Bronchial epithelial cell (primary cell): ENCODE results near the gene SLC39A11. TPM values are rescaled to one million over a fixed set of nuclear protein-coding genes. Genes with fewer than 3 reads are reported as not detected.
"Not testable (repeated sequence)": the region's sequence is repeated elsewhere in the genome, so short reads cannot be mapped to it uniquely, and the experiment has no call there.

Experiments used
- DNase-seq: peaks from one replicate; pipeline ENCODE4 v3.0.0-alpha.2; 2010; ENCODE audit warnings: low read depth
- FAIRE-seq: peaks from 2 replicates; lab custom pipeline; 2011; peaks lifted over from hg19 to GRCh38; lab: Jason Lieb, UNC
- H3K27me3 ChIP-seq: 2 replicates; pipeline ENCODE4 v1.5.1; 2011; ENCODE audit warnings: low read length; ENCODE audit not compliant: control insufficient read depth, insufficient read depth
- H3K36me3 ChIP-seq: 2 replicates; pipeline ENCODE4 v1.5.1; 2011; ENCODE audit warnings: low read length; ENCODE audit not compliant: control insufficient read depth, insufficient read depth
- H3K4me3 ChIP-seq: 2 replicates; pipeline ENCODE4 v1.5.1; 2011; ENCODE audit warnings: mild to moderate bottlenecking, low read depth, low read length, control low read depth
- CTCF ChIP-seq: IDR thresholded peaks from 2 replicates; pipeline ENCODE4 v1.5.1; 2011; ENCODE audit warnings: mild to moderate bottlenecking, moderate library complexity, low read length, control low read depth, inconsistent platforms; ENCODE audit not compliant: insufficient read depth, severe bottlenecking
- total RNA-seq: library from RNA; depleted of rRNA; stranded (reverse); fragments of >200 nt; gene quantifications from 2 replicates; pipeline ENCODE4 v1.2.1, GENCODE V29; 2014

Gene SLC39A11
- total RNA-seq, 1 donor from 2014 or later, result 23.4 TPM

DNA sequence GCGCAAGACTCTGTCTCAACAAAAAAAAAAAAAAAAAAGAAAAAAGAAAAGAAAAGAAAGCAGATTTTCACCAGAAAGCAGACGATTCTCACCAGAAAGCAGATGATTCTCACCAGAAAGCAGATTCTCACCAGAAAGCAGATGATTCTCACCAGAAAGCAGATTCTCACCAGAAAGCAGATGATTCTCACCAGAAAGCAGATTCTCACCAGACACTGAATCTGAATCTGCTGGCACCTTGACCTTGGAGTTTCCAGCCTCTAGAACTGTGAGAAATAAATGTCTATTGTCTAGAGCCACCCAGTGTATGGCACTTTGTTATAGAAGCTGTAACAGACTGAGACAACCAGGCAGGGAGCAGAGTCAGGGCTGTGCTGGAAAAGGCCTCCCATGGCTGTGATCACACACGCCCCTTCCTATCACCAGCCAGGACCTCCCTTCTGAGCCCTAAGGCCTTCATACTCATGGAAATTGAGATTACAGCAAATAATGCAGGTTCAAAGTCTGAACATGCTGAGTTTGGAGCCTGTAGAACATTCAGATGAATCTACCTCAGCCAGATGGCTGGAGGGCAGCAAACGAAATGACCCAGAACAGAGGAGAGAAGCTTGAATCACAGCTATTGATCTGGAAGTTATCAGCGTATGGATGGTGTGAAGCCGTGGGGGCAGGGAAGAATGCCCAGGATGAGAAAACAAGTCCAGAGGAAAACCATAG is 309.3 kb downstream of the SLC39A11 start:
- DNase-seq (peak; percentile 4), FAIRE-seq (no peak)
- Histone ChIP-seq H3K36me3 (no peaks in the 10 kb centered on the region), H3K4me3 (no peak overlapping the region), H3K27me3 (no peaks in the 10 kb centered on the region)
- no peak for TF ChIP-seq CTCF

DNA sequence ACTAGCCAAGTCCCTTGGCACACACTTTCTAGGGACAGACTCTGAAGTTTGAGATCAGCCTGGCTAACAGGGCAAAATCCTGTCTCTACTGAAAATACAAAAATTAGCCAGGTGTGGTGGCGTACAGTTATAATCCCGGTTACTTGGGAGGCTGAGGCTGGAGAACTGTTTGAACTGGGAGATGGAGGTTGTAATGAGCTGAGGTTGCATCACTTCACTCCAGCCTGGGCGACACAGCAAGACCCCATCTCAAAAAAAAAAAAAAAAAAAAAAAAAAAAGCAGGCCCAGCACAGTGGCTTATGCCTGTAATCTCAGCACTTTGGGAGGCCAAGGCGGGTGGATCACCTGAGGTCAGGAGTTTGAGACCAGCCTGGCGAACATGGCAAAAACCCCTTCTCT is 310.1 kb downstream of the SLC39A11 start:
- not testable (repeated sequence) for FAIRE-seq, DNase-seq, H3K4me3 ChIP-seq, H3K36me3 ChIP-seq, H3K27me3 ChIP-seq

DNA sequence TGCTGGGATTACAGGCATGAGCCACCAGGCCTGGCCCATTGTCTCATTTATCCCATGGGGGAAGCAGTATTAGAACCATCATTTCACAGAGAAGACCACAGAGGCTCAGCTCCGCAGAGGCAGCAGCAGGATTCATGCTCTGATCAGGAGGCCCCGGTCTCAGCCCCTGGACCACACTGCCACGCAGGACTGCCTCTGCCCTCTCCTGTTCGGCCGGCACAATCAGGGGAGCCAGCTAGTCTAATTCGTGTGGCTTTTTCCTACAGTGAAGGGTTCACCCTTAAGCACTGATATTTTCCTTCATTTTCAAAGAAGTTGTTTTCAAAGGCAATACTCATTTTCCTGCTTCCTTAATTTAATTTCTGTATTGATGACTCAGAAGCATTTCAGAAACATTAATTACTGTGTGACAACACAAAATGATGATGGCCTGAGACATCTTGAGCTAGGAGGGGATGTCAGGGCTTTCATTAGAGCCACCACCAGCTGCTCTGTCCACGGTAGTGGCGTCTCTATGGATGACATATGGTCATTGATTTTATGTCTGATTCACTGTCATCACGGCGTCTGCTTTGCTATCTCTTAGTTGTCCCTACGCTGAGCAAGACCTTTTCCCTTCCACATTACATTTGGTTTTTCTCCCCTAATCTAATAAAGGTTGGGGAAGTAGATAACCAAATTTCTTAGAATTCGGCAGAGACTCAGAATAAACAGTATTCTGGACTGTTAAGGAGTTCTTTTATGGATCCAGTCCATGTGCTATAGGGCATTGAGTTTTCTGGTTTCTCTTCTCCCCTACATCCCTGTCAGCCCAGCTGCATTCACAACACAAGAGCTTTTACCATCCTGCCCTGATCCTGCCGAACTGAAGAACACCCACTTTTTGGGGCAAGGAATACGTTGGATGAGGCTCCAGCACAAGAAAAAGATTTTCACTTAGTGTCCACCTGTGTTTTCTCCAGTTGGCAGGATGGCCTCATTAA is 314.0 kb downstream of the SLC39A11 start:
- no peak for TF ChIP-seq CTCF
- no peak for DNase-seq
- no peaks in the 10 kb centered on the region for H3K27me3 ChIP-seq
- no peak overlapping the region for H3K4me3 ChIP-seq
- FAIRE-seq, result no peak
- H3K36me3 ChIP-seq, result no peaks in the 10 kb centered on the region

DNA sequence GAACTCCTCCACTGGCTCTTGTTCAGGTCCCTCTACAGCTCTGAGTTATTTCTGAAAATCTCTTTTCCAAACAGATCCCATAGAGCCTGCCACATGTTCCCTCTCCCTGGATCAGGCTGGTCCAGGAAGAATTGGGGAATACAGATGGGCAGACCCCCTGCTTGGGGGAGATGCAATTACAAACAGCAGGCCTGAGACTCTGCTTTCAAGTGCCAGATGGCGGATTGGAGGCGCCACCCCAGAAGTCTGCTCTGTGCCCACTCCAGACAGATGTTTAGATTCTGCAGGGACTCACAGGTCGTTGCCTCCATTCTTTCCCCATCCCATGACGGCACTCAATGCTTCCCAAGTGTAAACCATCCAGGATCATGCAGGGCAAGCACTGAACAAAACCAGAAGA is 316.6 kb downstream of the SLC39A11 start:
- TF ChIP-seq CTCF, result no peak
- H3K36me3 ChIP-seq, result no peaks in the 10 kb centered on the region
- no peak overlapping the region for H3K4me3 ChIP-seq
- no peak for FAIRE-seq
- no peaks in the 10 kb centered on the region for H3K27me3 ChIP-seq
- no peak for DNase-seq

DNA sequence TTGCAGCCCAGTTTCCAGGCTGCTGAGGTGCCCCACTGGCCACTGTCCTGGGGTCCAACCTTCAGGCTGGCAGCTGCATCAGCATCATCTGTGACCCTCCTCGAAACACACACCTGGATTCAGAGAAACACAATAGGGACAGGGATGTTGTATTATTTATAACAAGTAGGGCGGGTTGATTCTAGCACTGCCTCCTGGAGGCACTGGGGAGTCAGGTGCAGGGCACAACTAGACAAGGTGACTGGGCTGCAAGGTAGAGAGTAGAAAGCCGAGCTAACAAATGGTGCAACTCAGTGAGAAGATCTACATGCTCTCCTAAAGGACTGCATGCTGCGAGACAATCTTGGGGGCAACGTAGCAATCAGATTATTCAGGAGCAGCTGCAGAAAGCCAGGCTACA is 317.3 kb downstream of the SLC39A11 start:
- Histone ChIP-seq H3K36me3 (no peaks in the 10 kb centered on the region), H3K27me3 (no peaks in the 10 kb centered on the region), H3K4me3 (no peak overlapping the region)
- TF ChIP-seq CTCF, result no peak
- no peak for FAIRE-seq
- DNase-seq, result no peak

GRCh38 chr17:72774236-72774635 is 318.3 kb downstream of the SLC39A11 start:
- DNase-seq (no peak), FAIRE-seq (no peak)
- H3K27me3 ChIP-seq, result no peaks in the 10 kb centered on the region
- no peak overlapping the region for H3K4me3 ChIP-seq
- TF ChIP-seq CTCF, result no peak
- H3K36me3 ChIP-seq, result no peaks in the 10 kb centered on the region

DNA sequence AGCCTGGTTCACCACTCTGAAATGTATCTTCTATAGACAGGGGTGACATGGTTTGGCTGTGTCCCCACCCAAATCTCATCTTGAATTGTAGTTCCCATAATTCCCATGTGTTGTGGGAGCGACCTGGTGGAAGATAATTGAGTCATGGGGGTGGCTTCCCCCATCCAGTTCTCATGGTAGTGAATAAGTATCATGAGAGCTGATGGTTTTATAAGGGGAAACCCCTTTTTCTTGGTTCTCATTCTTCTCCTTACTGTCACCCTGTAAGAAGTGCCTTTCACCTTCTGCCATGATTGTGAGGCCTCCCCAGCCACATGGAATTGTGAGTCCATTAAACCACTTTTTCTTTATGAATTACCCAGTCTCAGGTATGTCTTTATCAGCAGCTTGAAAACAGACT is 319.3 kb downstream of the SLC39A11 start:
- not testable (repeated sequence) for H3K4me3 ChIP-seq, DNase-seq, H3K36me3 ChIP-seq, H3K27me3 ChIP-seq, FAIRE-seq
